ENCODE data around the gene ZSWIM9. TPM values are rescaled to one million over a fixed set of nuclear protein-coding genes. Genes with fewer than 3 reads are reported as not detected.

ZSWIM9 gene
- total RNA-seq, 1 donor from 2014 or later = 1.3 TPM

GRCh38 chr19:48196321-48196763 lies 25.9 kb downstream of the ZSWIM9 start:
- no peaks in the 10 kb centered on the region for H3K27me3 ChIP-seq (ENCODE audit: control insufficient read depth, insufficient read depth, low read length)
- FAIRE-seq = no peak
- no peak for DNase-seq (ENCODE audit: low read depth)
- H3K36me3 ChIP-seq (ENCODE audit: control insufficient read depth, insufficient read depth, low read length) = no peaks in the 10 kb centered on the region
- H3K4me3 ChIP-seq (ENCODE audit: low read depth, low read length) = no peak overlapping the region
- TF ChIP-seq, protein P1, sequence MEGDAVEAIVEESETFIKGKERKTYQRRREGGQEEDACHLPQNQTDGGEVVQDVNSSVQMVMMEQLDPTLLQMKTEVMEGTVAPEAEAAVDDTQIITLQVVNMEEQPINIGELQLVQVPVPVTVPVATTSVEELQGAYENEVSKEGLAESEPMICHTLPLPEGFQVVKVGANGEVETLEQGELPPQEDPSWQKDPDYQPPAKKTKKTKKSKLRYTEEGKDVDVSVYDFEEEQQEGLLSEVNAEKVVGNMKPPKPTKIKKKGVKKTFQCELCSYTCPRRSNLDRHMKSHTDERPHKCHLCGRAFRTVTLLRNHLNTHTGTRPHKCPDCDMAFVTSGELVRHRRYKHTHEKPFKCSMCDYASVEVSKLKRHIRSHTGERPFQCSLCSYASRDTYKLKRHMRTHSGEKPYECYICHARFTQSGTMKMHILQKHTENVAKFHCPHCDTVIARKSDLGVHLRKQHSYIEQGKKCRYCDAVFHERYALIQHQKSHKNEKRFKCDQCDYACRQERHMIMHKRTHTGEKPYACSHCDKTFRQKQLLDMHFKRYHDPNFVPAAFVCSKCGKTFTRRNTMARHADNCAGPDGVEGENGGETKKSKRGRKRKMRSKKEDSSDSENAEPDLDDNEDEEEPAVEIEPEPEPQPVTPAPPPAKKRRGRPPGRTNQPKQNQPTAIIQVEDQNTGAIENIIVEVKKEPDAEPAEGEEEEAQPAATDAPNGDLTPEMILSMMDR (IDR thresholded peaks at IDR 0.05; ENCODE audit: insufficient read depth, low read length, severe bottlenecking) = no peak

DNA sequence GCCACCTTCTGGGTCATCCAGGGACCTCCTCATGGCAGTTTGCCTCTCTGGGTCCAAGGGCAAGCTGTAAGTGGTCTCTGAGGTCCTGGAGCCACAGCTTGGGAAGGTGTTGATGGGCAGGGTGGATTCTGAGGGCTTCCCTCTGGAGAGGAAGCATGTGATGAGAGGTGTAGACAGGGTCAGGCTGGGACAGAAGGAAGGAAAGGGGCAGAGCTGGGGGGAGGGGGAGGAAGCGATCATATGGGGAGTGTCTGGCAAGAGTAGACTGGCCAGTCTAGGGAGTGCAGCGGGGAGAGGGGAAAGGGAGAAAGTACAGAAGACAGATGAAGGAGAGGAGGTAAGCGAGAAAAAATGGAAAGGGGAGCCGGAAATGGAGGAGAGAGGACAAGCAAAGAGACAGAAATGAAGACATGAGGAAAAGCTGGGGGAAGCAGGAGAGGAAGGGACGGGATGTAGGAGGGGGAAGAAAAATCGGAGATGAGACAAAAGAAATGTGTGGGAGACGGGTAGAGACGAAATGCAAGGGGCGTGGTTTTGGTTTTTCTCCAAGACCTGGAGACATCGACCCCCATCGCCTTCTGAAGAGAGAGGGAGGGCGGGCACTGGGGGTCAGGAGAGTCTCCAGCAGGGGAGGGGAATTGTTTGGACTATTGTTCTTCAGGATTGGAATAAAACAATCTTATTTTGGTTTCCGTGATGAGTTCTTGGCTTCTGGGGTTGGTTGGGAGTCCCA lies 26.6 kb downstream of the ZSWIM9 start:
- no peaks in the 10 kb centered on the region for H3K36me3 ChIP-seq (ENCODE audit: control insufficient read depth, insufficient read depth, low read length)
- no peak for FAIRE-seq
- no peak overlapping the region for H3K4me3 ChIP-seq (ENCODE audit: low read depth, low read length)
- TF ChIP-seq, protein P1 (IDR thresholded peaks at IDR 0.05; ENCODE audit: insufficient read depth, low read length, severe bottlenecking) = no peak
- DNase-seq (ENCODE audit: low read depth) = no peak
- H3K27me3 ChIP-seq (ENCODE audit: control insufficient read depth, insufficient read depth, low read length) = no peaks in the 10 kb centered on the region

GRCh38 chr19:48203222-48203793 lies 32.8 kb downstream of the ZSWIM9 start:
- DNase-seq (ENCODE audit: low read depth) (no peak), FAIRE-seq (no peak)
- Histone ChIP-seq H3K4me3 (ENCODE audit: low read depth, low read length) (peak overlapping the region; percentile 53), H3K36me3 (ENCODE audit: control insufficient read depth, insufficient read depth, low read length) (no peaks in the 10 kb centered on the region), H3K27me3 (ENCODE audit: control insufficient read depth, insufficient read depth, low read length) (no peaks in the 10 kb centered on the region)
- TF ChIP-seq, protein P1 (IDR thresholded peaks at IDR 0.05; ENCODE audit: insufficient read depth, low read length, severe bottlenecking) = no peak

DNA sequence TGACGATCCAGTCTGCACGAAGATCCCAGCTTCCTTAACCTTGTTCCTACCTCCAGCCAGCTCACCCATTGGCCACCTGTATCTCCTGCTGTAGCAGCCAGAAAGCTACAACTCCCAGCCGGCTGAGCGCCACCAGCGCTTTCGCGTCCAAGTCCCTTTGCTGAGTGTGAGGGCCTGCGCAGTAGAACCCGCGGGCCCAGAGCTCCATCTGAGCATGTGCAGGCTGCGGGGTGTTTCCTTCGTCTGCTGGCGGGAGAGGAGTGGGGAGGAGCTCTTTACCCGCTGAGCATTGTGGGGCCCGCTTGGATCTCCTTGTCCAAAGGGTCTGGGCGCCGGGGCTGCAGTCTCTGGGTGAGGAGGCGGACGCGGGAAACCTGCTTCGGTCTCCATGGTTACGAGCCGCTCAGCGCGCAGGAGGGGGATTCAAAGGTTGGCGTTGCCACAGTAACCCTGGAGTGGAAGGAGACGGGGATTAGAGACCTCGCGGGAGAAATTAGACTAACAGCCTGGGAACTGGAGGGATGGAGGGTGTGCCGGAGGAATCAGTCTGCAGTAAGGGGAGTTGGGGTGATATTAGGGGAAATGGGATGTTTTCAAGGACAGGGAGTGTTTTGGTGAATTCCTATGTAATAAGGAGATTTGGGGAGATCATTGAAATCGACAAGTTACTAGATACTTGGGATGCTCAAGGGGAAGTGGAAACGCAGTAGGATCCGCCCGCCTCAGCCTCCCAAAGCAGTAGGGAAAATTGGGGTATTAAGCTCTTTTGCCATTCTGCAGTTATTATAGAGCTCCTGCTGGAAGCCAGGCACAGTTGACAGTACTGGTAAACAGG lies 33.5 kb downstream of the ZSWIM9 start:
- H3K36me3 ChIP-seq (ENCODE audit: control insufficient read depth, insufficient read depth, low read length) = no peaks in the 10 kb centered on the region
- TF ChIP-seq, protein P1 (IDR thresholded peaks at IDR 0.05; ENCODE audit: insufficient read depth, low read length, severe bottlenecking) = no peak
- FAIRE-seq (peak; percentile 64), DNase-seq (ENCODE audit: low read depth) (peak; percentile 97)
- peak overlapping the region; percentile 53 for H3K4me3 ChIP-seq (ENCODE audit: low read depth, low read length)
- no peaks in the 10 kb centered on the region for H3K27me3 ChIP-seq (ENCODE audit: control insufficient read depth, insufficient read depth, low read length)

GRCh38 chr19:48206397-48207093 lies 36.1 kb downstream of the ZSWIM9 start:
- FAIRE-seq = no peak
- H3K36me3 ChIP-seq (ENCODE audit: control insufficient read depth, insufficient read depth, low read length) = no peaks in the 10 kb centered on the region
- no peaks in the 10 kb centered on the region for H3K27me3 ChIP-seq (ENCODE audit: control insufficient read depth, insufficient read depth, low read length)
- H3K4me3 ChIP-seq (ENCODE audit: low read depth, low read length) = no peak overlapping the region
- peak; percentile 21 for DNase-seq (ENCODE audit: low read depth)
- TF ChIP-seq, protein P1 (IDR thresholded peaks at IDR 0.05; ENCODE audit: insufficient read depth, low read length, severe bottlenecking) = no peak

Measured in bronchial epithelial cell (primary cell).